Activated T-cell treated with anti-CD3 and anti-CD28 coated beads, Interleukin-2, amount 50 U/mL, for 24 hours (primary cell): ENCODE results near the gene DSCAM.

ENCODE experiments used
- DNase-seq: peaks from one replicate; pipeline ENCODE4 v3.0.0-alpha.2; 2020
- H3K27ac Mint-ChIP-seq: 2 replicates; pipeline ENCODE4 v1.8.0; 2020; ENCODE audit warnings: mild to moderate bottlenecking, mixed read lengths
- H3K27me3 Mint-ChIP-seq: 2 replicates; pipeline ENCODE4 v1.8.0; 2020; ENCODE audit warnings: mixed read lengths
- H3K36me3 Mint-ChIP-seq: 2 replicates; pipeline ENCODE4 v1.8.0; 2020; ENCODE audit warnings: low read depth, mixed read lengths
- H3K4me1 Mint-ChIP-seq: 2 replicates; pipeline ENCODE4 v1.8.0; 2020; ENCODE audit warnings: low read depth, mixed read lengths
- H3K4me3 Mint-ChIP-seq: 2 replicates; pipeline ENCODE4 v1.8.0; 2020; ENCODE audit warnings: mild to moderate bottlenecking, moderate library complexity, mixed read lengths
- H3K9me3 Mint-ChIP-seq: 2 replicates; pipeline ENCODE4 v1.8.0; 2020; ENCODE audit warnings: mixed read lengths

Gene DSCAM

GRCh38 chr21:40723966-40724365, 123.0 kb downstream of the DSCAM start:
- Mint-ChIP-seq H3K4me3 (no peak overlapping the region), H3K27ac (no peak overlapping the region)

GRCh38 chr21:40723317-40723716, 123.6 kb downstream of the DSCAM start:
- H3K9me3 Mint-ChIP-seq, result peaks cover 12% of the 10 kb centered on the region
- H3K27ac Mint-ChIP-seq, result no peak overlapping the region
- H3K27me3 Mint-ChIP-seq, result no peaks in the 10 kb centered on the region

More at GRCh38 chr21:40723966-40724365, 123.0 kb downstream of the DSCAM start:
- H3K4me1 Mint-ChIP-seq, result no peaks in the 10 kb centered on the region
- H3K27me3 Mint-ChIP-seq, result no peaks in the 10 kb centered on the region
- H3K36me3 Mint-ChIP-seq, result no peaks in the 10 kb centered on the region
- no peak for DNase-seq
- peaks cover 12% of the 10 kb centered on the region for H3K9me3 Mint-ChIP-seq

GRCh38 chr21:40719615-40720014, 127.3 kb downstream of the DSCAM start:
- no peak overlapping the region for H3K4me3 Mint-ChIP-seq
- no peaks in the 10 kb centered on the region for H3K4me1 Mint-ChIP-seq
- no peak overlapping the region for H3K27ac Mint-ChIP-seq
- no peaks in the 10 kb centered on the region for H3K27me3 Mint-ChIP-seq
- DNase-seq, result no peak
- no peaks in the 10 kb centered on the region for H3K36me3 Mint-ChIP-seq
- peaks cover 12% of the 10 kb centered on the region for H3K9me3 Mint-ChIP-seq

More at GRCh38 chr21:40723317-40723716, 123.6 kb downstream of the DSCAM start:
- Mint-ChIP-seq H3K4me3 (no peak overlapping the region), H3K4me1 (no peaks in the 10 kb centered on the region), H3K36me3 (no peaks in the 10 kb centered on the region)
- no peak for DNase-seq

GRCh38 chr21:40717028-40717427, 129.9 kb downstream of the DSCAM start:
- Mint-ChIP-seq H3K4me3 (no peak overlapping the region), H3K9me3 (peaks cover 12% of the 10 kb centered on the region), H3K4me1 (no peaks in the 10 kb centered on the region), H3K27me3 (no peaks in the 10 kb centered on the region), H3K36me3 (no peaks in the 10 kb centered on the region), H3K27ac (no peak overlapping the region)
- DNase-seq, result no peak

GRCh38 chr21:40714536-40714935, 132.4 kb downstream of the DSCAM start:
- Mint-ChIP-seq H3K27me3 (no peaks in the 10 kb centered on the region), H3K4me3 (no peak overlapping the region), H3K27ac (no peak overlapping the region), H3K36me3 (no peaks in the 10 kb centered on the region), H3K4me1 (no peaks in the 10 kb centered on the region), H3K9me3 (no peaks in the 10 kb centered on the region)
- no peak for DNase-seq

GRCh38 chr21:40707656-40708244, 139.2 kb downstream of the DSCAM start:
- Mint-ChIP-seq H3K4me3 (no peak overlapping the region), H3K27me3 (peaks cover 2% of the 10 kb centered on the region), H3K9me3 (no peaks in the 10 kb centered on the region), H3K27ac (no peak overlapping the region), H3K36me3 (no peaks in the 10 kb centered on the region), H3K4me1 (no peaks in the 10 kb centered on the region)
- no peak for DNase-seq

- Mint-ChIP-seq H3K27me3 (peaks cover 2% of the 10 kb centered on the region), H3K9me3 (no peaks in the 10 kb centered on the region), H3K27ac (no peak overlapping the region), H3K4me3 (no peak overlapping the region), H3K4me1 (no peaks in the 10 kb centered on the region), H3K36me3 (no peaks in the 10 kb centered on the region)
- DNase-seq, result no peak
These were observed 139.9 kb downstream of the DSCAM start for GRCh38 chr21:40706806-40707655.

GRCh38 chr21:40706176-40706575, 140.8 kb downstream of the DSCAM start:
- Mint-ChIP-seq H3K4me3 (no peak overlapping the region), H3K4me1 (no peaks in the 10 kb centered on the region), H3K27me3 (peaks cover 2% of the 10 kb centered on the region), H3K9me3 (no peaks in the 10 kb centered on the region), H3K36me3 (no peaks in the 10 kb centered on the region), H3K27ac (no peak overlapping the region)
- no peak for DNase-seq

GRCh38 chr21:40704141-40704540, 142.8 kb downstream of the DSCAM start:
- Mint-ChIP-seq H3K27me3 (peaks cover 2% of the 10 kb centered on the region), H3K27ac (no peak overlapping the region), H3K36me3 (no peaks in the 10 kb centered on the region), H3K4me1 (no peaks in the 10 kb centered on the region), H3K4me3 (no peak overlapping the region), H3K9me3 (no peaks in the 10 kb centered on the region)
- no peak for DNase-seq

- DNase-seq, result no peak
- no peaks in the 10 kb centered on the region for H3K9me3 Mint-ChIP-seq
- no peaks in the 10 kb centered on the region for H3K4me1 Mint-ChIP-seq
- no peak overlapping the region for H3K27ac Mint-ChIP-seq
- H3K4me3 Mint-ChIP-seq, result no peak overlapping the region
- H3K36me3 Mint-ChIP-seq, result no peaks in the 10 kb centered on the region
- H3K27me3 Mint-ChIP-seq, result peaks cover 2% of the 10 kb centered on the region
These were observed 147.6 kb downstream of the DSCAM start for GRCh38 chr21:40699366-40699765.

- DNase-seq, result no peak
- Mint-ChIP-seq H3K27ac (no peak overlapping the region), H3K9me3 (no peaks in the 10 kb centered on the region), H3K27me3 (no peaks in the 10 kb centered on the region), H3K36me3 (no peaks in the 10 kb centered on the region), H3K4me1 (no peaks in the 10 kb centered on the region), H3K4me3 (no peak overlapping the region)
These were observed 150.7 kb downstream of the DSCAM start for GRCh38 chr21:40696246-40696645.

- no peak for DNase-seq
- peaks cover 3% of the 10 kb centered on the region for H3K9me3 Mint-ChIP-seq
- no peaks in the 10 kb centered on the region for H3K36me3 Mint-ChIP-seq
- no peaks in the 10 kb centered on the region for H3K4me1 Mint-ChIP-seq
- no peaks in the 10 kb centered on the region for H3K27me3 Mint-ChIP-seq
- no peak overlapping the region for H3K27ac Mint-ChIP-seq
- H3K4me3 Mint-ChIP-seq, result no peak overlapping the region
These were observed 157.1 kb downstream of the DSCAM start for GRCh38 chr21:40689840-40690360.

GRCh38 chr21:40689217-40689616, 157.7 kb downstream of the DSCAM start:
- Mint-ChIP-seq H3K27ac (no peak overlapping the region), H3K27me3 (no peaks in the 10 kb centered on the region), H3K9me3 (peaks cover 3% of the 10 kb centered on the region), H3K4me1 (no peaks in the 10 kb centered on the region), H3K36me3 (no peaks in the 10 kb centered on the region), H3K4me3 (no peak overlapping the region)
- DNase-seq, result no peak

- H3K4me1 Mint-ChIP-seq, result no peaks in the 10 kb centered on the region
- H3K27ac Mint-ChIP-seq, result no peak overlapping the region
- H3K36me3 Mint-ChIP-seq, result no peaks in the 10 kb centered on the region
- DNase-seq, result no peak
- H3K4me3 Mint-ChIP-seq, result no peak overlapping the region
- H3K27me3 Mint-ChIP-seq, result no peaks in the 10 kb centered on the region
- peaks cover 3% of the 10 kb centered on the region for H3K9me3 Mint-ChIP-seq
These were observed 158.7 kb downstream of the DSCAM start for GRCh38 chr21:40688106-40688864.
